Mesenteric fat pad (tissue), 1 donor: Measurements from ENCODE around the gene BCL6B. TPM values are rescaled to one million over a fixed set of nuclear protein-coding genes. Genes with fewer than 3 reads are reported as not detected.

Source experiments
- DNase-seq: peaks from one replicate; pipeline ENCODE4 v3.0.0-alpha.2; 2020; ENCODE audit warnings: low spot score
- total RNA-seq: library from RNA; stranded (reverse); fragmentation: NEBNext Ultra II Directional; extraction: Animal tissue kit (Norgen Biotek cat#: 25700); gene quantifications from one replicate; pipeline ENCODE4 v1.2.1, GENCODE V29; 2021
- donor health status: DM: yes; HTN: yes; CAD: no.

Gene BCL6B
- total RNA-seq, 1 donor from 2014 or later, result 32.2 TPM

DNA sequence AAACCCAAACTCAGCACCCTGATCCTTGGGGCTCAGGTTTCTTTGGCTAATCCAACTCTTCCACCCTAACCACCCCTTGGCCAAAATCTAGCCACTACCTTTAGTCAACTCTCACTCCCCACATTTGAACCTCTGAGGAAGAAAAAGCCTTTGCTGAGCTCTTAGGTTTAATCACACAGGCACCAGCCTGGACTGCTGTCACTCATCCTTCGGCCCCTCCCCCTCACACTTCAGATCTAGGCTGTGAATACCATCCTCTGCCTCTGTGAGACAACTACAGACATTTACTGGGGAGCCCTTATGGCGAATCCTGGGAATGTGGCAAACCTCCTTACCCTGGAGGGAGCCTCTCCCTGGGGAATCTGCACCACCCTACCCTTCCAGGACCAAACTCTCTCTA lies 15.7 kb upstream of the BCL6B start:
- no peak for DNase-seq

DNA sequence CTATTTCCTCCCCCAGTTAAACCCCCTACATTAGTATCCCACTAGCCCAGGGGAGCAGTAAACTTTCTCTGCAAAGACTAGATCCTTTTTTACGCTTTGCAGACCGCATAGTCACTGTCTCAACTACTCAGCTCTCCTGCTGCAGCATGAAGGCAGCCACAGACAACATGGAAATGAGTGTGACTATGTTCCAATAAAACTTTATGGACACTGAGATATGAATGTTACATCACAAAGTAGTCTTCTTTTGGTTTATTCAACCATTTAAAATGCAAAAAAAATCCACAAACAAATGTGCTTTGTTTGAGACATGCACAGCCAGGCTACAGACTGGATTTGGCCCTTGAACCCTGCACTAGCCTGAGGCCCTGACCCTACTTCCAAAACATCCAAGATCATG lies 12.3 kb upstream of the BCL6B start:
- DNase-seq, result no peak

DNA sequence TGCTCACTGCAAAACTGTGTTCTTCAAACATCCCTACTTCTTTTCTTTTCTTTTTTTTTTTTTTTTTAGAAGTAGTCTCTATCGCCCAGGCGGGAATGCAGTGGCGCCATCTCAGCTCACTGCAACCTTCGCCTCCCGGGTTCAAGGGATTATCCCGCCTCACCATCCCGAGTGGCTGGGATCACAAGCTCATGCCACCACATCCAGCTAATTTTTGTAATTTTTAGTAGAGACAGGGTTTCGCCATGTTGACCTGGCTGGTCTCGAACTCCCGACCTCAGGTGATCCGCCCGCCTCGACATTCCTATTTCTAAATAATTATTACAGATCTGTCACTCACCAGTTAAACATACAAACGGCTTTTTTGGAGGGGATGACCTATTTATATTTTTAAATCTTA lies 11.4 kb upstream of the BCL6B start:
- no peak for DNase-seq

DNA sequence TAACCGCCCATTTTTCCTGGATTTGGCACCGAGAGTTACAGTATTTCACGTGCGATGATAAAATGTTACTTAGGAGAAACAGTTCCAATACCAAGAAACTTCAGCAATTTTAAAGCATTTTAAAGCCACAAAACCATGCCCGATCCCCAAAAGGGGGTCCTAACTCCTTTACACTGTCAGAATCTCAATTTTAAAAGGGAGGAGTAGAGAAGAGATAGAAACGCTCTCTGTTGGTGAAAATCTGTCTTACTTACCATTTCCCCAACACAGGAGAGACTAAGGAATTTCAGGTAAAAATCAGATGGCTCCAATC lies 11.0 kb upstream of the BCL6B start:
- no peak for DNase-seq

DNA sequence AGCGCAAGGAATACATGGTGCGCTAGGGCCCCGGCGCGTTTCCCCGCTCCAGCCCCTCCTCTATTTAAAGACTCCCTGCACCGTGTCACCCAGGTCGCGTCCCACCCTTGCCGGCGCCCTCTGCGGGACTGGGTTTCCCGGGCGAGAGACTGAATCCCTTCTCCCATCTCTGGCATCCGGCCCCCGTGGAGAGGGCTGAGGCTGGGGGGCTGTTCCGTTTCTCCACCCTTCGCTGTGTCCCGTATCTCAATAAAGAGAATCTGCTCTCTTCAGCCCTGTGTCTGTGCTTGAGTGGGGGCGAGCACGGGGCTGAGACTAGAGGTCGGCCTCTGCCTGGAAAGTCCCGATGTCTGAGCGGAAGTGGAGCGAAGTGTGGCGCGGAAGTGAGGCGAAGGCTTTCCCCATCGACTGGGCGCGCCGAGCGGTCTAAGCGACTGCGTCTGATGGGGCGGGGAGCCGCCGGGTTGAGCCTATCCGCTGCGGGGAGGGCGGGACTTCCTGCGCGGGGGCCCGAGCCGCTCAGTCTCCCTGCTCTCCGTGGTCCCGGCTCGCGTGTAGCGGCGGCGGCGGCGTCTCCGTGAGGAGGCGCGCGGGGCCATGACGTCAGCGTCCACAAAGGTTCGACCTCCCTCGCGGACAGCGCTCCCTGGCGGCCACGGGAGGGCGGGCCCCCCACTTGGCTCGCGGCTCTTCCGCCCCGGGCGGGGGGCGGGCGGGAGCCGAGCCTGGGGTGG lies 8.4 kb upstream of the BCL6B start:
- DNase-seq, result peak; percentile 99

- DNase-seq, result peak; percentile 88
These were observed 7.6 kb upstream of the BCL6B start for GRCh38 chr17:7014995-7015958.

DNA sequence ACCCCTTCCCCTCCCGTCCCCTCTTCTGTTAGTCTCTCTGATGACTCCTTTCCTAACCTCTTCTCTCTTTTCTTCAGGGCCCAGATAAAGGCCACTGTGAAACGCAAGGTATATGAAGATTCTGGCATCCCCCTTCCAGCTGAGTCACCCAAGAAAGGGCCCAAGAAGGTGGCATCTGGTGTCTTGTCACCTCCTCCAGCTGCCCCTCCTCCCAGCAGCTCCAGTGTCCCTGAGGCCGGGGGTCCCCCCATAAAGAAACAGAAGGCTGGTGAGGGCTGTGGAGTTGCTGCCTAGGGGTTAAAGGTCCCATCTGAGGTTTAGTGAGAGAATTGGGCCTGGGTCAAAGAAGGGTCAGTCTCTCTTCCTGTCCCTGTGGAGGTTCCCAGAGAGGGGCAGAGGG lies 6.4 kb upstream of the BCL6B start:
- no peak for DNase-seq

DNA sequence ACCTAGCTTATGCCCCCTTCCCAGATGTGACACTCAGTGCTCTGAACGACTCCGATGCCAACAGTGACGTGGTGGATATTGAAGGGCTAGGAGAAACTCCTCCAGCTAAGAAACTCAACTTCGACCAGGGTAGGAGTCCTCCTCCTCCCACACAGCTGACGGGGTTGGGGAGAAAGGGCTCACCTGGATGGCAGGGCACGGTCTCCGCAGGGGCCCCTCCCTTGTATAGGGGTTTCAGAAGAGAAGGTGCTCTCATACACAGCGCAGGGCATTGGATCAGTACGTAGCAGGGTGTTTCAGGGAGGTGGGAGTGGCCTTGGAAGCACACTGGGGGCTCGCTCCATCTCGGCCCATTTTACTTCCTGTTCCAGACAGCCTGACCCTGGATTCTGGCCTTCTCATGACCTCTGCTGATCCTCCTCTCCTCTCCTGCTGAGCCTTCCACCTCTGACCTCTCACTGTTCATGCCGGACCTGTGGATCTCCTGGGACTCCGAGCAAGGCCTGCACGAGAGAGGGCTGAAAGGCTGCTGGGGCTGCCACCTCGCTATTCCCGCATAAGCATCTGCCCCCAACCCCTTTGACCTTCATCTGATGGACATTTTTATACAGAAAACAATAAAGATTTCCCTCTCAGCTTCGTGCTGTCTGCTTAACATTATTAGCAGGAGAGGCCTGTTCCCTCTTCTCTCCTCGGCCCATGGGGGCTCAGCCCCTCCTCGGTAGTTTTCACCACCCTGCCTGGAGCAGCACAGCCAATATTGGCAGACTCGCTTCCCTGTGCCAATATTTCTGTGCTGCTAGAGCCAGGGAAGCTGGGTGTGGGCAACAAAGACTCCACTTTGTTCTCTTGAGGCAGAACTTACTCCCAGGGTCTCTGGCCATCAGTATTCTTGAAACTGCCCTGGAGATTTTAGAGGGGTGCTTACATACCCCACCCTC lies 5.7 kb upstream of the BCL6B start:
- DNase-seq, result no peak

DNA sequence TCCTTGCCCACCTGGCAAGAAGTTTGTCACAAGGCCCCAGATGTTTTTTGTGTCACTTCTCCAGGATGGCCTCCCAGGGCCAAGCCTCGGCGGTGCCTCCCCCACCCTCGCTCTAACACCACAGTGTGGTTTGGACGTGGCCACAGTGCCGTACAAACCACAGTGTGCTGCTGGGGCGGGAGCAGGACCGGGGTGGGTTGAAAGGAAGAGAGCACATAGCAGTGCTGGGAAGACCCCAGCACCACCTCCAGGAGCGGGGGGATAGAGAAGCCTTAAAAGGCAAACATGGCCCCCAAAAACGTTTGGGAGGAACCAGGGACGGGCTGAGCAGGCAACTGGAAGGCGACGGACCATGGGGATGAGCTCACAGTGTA lies 5.0 kb upstream of the BCL6B start:
- no peak for DNase-seq

GRCh38 chr17:7018331-7018964 lies 4.4 kb upstream of the BCL6B start:
- DNase-seq, result no peak

DNA sequence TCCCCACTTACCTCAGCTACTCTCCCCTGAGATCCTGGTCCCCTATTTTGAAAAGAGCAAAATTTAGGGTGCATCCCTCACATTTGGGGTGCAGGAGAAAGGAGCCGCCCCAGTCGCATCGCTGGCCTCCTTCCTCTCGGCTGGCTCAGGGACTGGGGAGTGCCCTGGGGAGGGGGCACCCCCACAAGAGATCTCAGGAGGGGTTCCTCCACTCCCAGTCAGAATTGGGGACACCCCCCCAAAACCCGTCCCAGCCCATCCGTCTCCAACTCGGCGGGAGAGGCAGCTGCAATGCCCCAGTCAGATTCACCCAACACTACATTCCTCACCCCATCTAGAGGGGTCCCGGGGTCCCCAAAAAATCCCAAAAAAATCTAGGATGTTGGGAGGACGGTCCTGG lies 3.5 kb upstream of the BCL6B start:
- no peak for DNase-seq

GRCh38 chr17:7019839-7020519 lies 2.9 kb upstream of the BCL6B start:
- DNase-seq, result no peak

- DNase-seq, result no peak
These were observed 1.8 kb upstream of the BCL6B start for GRCh38 chr17:7020894-7021664.

DNA sequence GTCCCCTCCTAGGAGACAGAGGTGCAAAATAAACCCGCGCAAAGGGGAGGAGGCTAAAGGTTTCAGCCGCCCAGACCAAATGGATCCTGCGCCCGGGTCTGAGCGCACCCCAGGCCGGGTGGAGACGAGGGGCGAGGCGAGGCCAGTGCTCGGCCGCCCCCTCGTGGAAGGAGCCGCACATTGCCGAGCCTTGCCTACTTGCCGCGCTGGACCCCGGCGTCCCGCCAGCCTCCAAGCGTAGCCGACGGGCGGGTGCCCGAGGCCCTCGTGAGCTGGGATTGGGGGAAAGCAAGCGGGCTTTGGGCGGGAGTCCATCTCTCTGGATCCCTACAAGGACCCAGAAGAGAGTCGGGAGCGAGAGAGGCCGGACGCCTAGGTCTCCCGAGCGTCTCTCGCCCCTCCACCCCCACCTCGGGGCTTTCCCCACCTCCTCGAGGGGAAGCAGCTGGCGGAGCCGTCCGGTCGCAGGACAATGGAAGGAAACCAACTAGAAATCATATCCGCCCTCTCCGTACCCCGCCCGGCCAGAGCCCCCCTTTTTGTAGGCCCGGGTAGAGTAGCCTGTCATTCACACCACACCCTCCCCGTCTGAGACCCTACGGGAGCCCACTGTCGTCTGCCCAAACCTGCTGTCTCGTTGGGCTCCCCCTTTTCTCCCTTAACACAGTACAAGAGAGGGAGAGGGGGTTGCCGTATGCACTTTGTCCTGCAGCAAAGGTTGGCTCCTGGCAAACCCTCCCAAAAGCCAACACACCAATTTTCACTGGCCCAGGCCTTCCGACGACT lies 664 bp upstream of the BCL6B start:
- DNase-seq, result peak; percentile 94

GRCh38 chr17:7023576-7024401 lies 939 bp downstream of the BCL6B start:
- peak; percentile 98 for DNase-seq

DNA sequence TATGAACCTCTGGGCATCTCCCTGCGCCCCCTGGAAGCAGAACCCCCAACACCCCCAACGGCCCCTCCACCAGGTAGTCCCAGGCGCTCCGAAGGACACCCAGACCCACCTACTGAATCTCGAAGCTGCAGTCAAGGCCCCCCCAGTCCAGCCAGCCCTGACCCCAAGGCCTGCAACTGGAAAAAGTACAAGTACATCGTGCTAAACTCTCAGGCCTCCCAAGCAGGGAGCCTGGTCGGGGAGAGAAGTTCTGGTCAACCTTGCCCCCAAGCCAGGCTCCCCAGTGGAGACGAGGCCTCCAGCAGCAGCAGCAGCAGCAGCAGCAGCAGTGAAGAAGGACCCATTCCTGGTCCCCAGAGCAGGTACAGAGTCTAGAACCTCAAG lies 1.5 kb downstream of the BCL6B start:
- DNase-seq, result peak; percentile 86

GRCh38 chr17:7025245-7025644 lies 2.4 kb downstream of the BCL6B start:
- no peak for DNase-seq
